GM23338 (cell line): ENCODE results near the gene APOL6. TPM values are rescaled to one million over a fixed set of nuclear protein-coding genes. Genes with fewer than 3 reads are reported as not detected.

Experiments used
- ATAC-seq: fragments of 200-7000 bp; cut with Tn5 transposase; 3 replicates; pipeline ENCODE4 v1.9.1; 2020
- DNase-seq: peaks from one replicate; pipeline ENCODE4 v3.0.0-alpha.2; 2015; ENCODE audit warnings: low spot score
- H2AFZ ChIP-seq: fragments of 200-600 bp; sonication (generic); 2 replicates; pipeline ENCODE4 v1.8.0; 2016; ENCODE audit warnings: antibody characterized with exemption, mild to moderate bottlenecking, moderate library complexity
- H3F3A ChIP-seq: fragments of 200-600 bp; sonication (generic); replicated peaks from 2 replicates; pipeline ENCODE4 v1.8.0; 2017; ENCODE audit warnings: antibody characterized with exemption, mixed run types, low read depth
- H3K27ac ChIP-seq: fragments of 200-600 bp; sonication (generic); 2 replicates; pipeline ENCODE4 v1.6.1; 2016; ENCODE audit warnings: low read depth
- H3K27me3 ChIP-seq: fragments of 200-600 bp; sonication (generic); 2 replicates; pipeline ENCODE4 v1.8.0; 2016; ENCODE audit warnings: mild to moderate bottlenecking, mixed run types, moderate library complexity; ENCODE audit not compliant: insufficient read depth
- H3K36me3 ChIP-seq: fragments of 200-600 bp; sonication (generic); 2 replicates; pipeline ENCODE4 v1.8.0; 2016; ENCODE audit warnings: mild to moderate bottlenecking; ENCODE audit not compliant: insufficient read depth
- H3K4me1 ChIP-seq: fragments of 200-600 bp; sonication (generic); 2 replicates; pipeline ENCODE4 v1.8.0; 2016; ENCODE audit warnings: mild to moderate bottlenecking, moderate library complexity; ENCODE audit not compliant: insufficient read depth
- H3K4me2 ChIP-seq: fragments of 200-600 bp; sonication (generic); 2 replicates; pipeline ENCODE4 v1.7.1; 2017; ENCODE audit warnings: mixed run types
- H3K4me3 ChIP-seq: fragments of 200-600 bp; sonication (generic); 2 replicates; pipeline ENCODE4 v1.6.1; 2016; ENCODE audit warnings: mixed run types
- H3K79me2 ChIP-seq: fragments of 200-600 bp; sonication (generic); replicated peaks from 2 replicates; pipeline ENCODE4 v1.8.0; 2017; ENCODE audit warnings: mild to moderate bottlenecking; ENCODE audit not compliant: insufficient read depth
- H3K9me2 ChIP-seq: fragments of 200-600 bp; sonication (generic); 2 replicates; pipeline ENCODE4 v1.8.0; 2017; ENCODE audit not compliant: insufficient read depth
- H4K20me1 ChIP-seq: fragments of 200-600 bp; sonication (generic); replicated peaks from 2 replicates; pipeline ENCODE4 v1.8.0; 2017; ENCODE audit warnings: mild to moderate bottlenecking; ENCODE audit not compliant: insufficient read depth
- H3K27ac Mint-ChIP-seq: 2 replicates; pipeline ENCODE4 v1.8.0; 2020; ENCODE audit warnings: inconsistent platforms, mild to moderate bottlenecking, moderate library complexity, mixed read lengths
- H3K27me3 Mint-ChIP-seq: 3 replicates; pipeline ENCODE4 v1.8.0; 2022; ENCODE audit warnings: low read depth, mild to moderate bottlenecking, moderate library complexity, mixed read lengths, inconsistent platforms; ENCODE audit not compliant: insufficient read depth, poor library complexity
- H3K36me3 Mint-ChIP-seq: 3 replicates; pipeline ENCODE4 v1.8.0; 2021; ENCODE audit warnings: low read depth, mild to moderate bottlenecking, inconsistent platforms, moderate library complexity, mixed read lengths
- H3K4me1 Mint-ChIP-seq: 3 replicates; pipeline ENCODE4 v1.8.0; 2020; ENCODE audit warnings: mild to moderate bottlenecking, inconsistent platforms, mixed read lengths
- H3K4me3 Mint-ChIP-seq: 3 replicates; pipeline ENCODE4 v1.8.0; 2021; ENCODE audit warnings: moderate library complexity, mild to moderate bottlenecking, inconsistent platforms, mixed read lengths
- H3K9me3 Mint-ChIP-seq: 3 replicates; pipeline ENCODE4 v1.8.0; 2020; ENCODE audit warnings: moderate library complexity, mild to moderate bottlenecking, inconsistent platforms, mixed read lengths
- CREB1 ChIP-seq: fragments of 250-450 bp; sonication (Bioruptor Pico); IDR thresholded peaks from 2 replicates; pipeline ENCODE4 v1.5.0; 2020; ENCODE audit warnings: low read depth, mild to moderate bottlenecking, moderate library complexity
- ETS1 ChIP-seq: IDR thresholded peaks from 2 replicates; pipeline ENCODE4 v1.6.1; 2016; ENCODE audit warnings: antibody characterized with exemption
- NANOG ChIP-seq: IDR thresholded peaks from 2 replicates; pipeline ENCODE4 v1.6.1; 2016; ENCODE audit warnings: antibody characterized with exemption, borderline replicate concordance
- POLR2AphosphoS5 ChIP-seq: IDR thresholded peaks from 2 replicates; pipeline ENCODE4 v1.6.1; 2016; ENCODE audit warnings: antibody characterized with exemption, low read depth
- REST ChIP-seq: IDR thresholded peaks from one replicate; pipeline ENCODE4 v1.6.1; 2018; ENCODE audit warnings: antibody characterized with exemption; ENCODE audit not compliant: unreplicated experiment
- STAT1 ChIP-seq: IDR thresholded peaks from one replicate; pipeline ENCODE4 v1.6.1; 2016; ENCODE audit warnings: antibody characterized with exemption; ENCODE audit not compliant: unreplicated experiment
- ZNF114 ChIP-seq: fragments of 250-450 bp; sonication (Bioruptor Pico); IDR thresholded peaks from 2 replicates; pipeline ENCODE4 v1.5.0; 2020; ENCODE audit warnings: mild to moderate bottlenecking, moderate library complexity
- ZNF331 ChIP-seq: fragments of 250-450 bp; sonication (Bioruptor Pico); IDR thresholded peaks from 2 replicates; pipeline ENCODE4 v1.5.0; 2020; ENCODE audit warnings: low read depth, mild to moderate bottlenecking, moderate library complexity
- ZNF462 ChIP-seq: fragments of 250-450 bp; sonication (Bioruptor Pico); IDR thresholded peaks from 2 replicates; pipeline ENCODE4 v1.5.0; 2020; ENCODE audit warnings: mild to moderate bottlenecking, moderate library complexity
- polyA plus RNA-seq: library from polyadenylated mRNA; unstranded; fragments of >200 nt; fragmentation: Nextera tagmentation; extraction: Ambion mirVana; gene quantifications from 2 replicates; pipeline ENCODE4 v1.2.1, GENCODE V29; 2016
- total RNA-seq: library from RNA; depleted of rRNA; stranded (reverse); fragments of >200 nt; shearing (Covaris generic); gene quantifications from 2 replicates; pipeline ENCODE4 v1.2.3, GENCODE V29; 2014
- TF ChIP-seq, protein P1 (sequence below), 2 experiments: fragments of 200-600 bp in 1 of 2; sonication (generic) in 1 of 2; conservative IDR thresholded peaks; 2 replicates each; pipeline versions ENCODE4 v1.5.1 to v1.6.1; 2016 to 2017; ENCODE audit warnings: antibody characterized with exemption in 2 of 2, low read depth in 2 of 2, mild to moderate bottlenecking in 2 of 2, moderate library complexity in 1 of 2

The APOL6 gene
- total and polyA plus RNA-seq, 2 experiments from 2014 or later = 0.10 to 0.14 TPM

DNA sequence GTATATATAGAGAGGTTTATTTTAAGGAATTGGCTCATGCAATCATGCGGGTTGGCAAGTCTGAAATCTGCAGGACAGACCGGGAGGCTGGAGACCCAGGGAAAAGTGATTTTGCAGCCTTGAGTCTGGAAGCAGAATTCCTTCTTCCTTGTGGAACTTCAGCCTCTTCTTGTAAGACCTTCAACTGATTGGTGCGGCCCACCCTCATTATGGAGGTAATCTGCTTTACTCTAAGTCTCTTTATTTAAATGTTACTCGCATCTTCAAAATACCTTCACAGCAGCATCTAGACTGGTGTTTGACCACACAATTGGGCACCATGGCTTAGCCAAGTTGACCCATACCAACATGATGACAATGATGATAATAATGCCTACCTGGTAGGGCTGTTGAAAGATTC is 48.9 kb upstream of the APOL6 start (continued):
- TF ChIP-seq, protein P1, sequence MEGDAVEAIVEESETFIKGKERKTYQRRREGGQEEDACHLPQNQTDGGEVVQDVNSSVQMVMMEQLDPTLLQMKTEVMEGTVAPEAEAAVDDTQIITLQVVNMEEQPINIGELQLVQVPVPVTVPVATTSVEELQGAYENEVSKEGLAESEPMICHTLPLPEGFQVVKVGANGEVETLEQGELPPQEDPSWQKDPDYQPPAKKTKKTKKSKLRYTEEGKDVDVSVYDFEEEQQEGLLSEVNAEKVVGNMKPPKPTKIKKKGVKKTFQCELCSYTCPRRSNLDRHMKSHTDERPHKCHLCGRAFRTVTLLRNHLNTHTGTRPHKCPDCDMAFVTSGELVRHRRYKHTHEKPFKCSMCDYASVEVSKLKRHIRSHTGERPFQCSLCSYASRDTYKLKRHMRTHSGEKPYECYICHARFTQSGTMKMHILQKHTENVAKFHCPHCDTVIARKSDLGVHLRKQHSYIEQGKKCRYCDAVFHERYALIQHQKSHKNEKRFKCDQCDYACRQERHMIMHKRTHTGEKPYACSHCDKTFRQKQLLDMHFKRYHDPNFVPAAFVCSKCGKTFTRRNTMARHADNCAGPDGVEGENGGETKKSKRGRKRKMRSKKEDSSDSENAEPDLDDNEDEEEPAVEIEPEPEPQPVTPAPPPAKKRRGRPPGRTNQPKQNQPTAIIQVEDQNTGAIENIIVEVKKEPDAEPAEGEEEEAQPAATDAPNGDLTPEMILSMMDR (conservative IDR thresholded peaks at IDR 0.05; ENCODE audit: low read depth in 2 of 2) = no peak
- no peak for TF ChIP-seq POLR2AphosphoS5
- TF ChIP-seq ZNF331 (CRISPR knock-in tag) = no peak
- no peak for TF ChIP-seq ETS1
- TF ChIP-seq ZNF462 (CRISPR knock-in tag) = no peak

- Histone ChIP-seq H2AFZ (no peak overlapping the region), H3K27ac (no peak overlapping the region), H3K4me1 (no peaks in the 10 kb centered on the region), H3K79me2 (no peaks in the 10 kb centered on the region), H3K4me3 (no peak overlapping the region), H3K9me2 (no peaks in the 10 kb centered on the region), H3K36me3 (no peaks in the 10 kb centered on the region), H3F3A (peaks cover 9% of the 10 kb centered on the region; the same call in 1 of the 2 replicates), H4K20me1 (no peaks in the 10 kb centered on the region), H3K27me3 (no peaks in the 10 kb centered on the region), H3K4me2 (no peak overlapping the region)
- no peak for TF ChIP-seq REST
- no peak for TF ChIP-seq CREB1 (CRISPR knock-in tag)
- TF ChIP-seq STAT1 = no peak
- no peak for TF ChIP-seq ZNF114 (CRISPR knock-in tag)
- no peak for TF ChIP-seq NANOG
- H3K4me1 Mint-ChIP-seq = 0 out of 3 replicates have a peak, but pooled peaks cover 2% of the 10 kb centered on the region
- no peak for DNase-seq
- H3K4me3 Mint-ChIP-seq = no peak overlapping the region
- no peaks in the 10 kb centered on the region for H3K36me3 Mint-ChIP-seq
- ATAC-seq = no peak
- peaks cover 14% of the 10 kb centered on the region for H3K27me3 Mint-ChIP-seq
- H3K9me3 Mint-ChIP-seq = no peaks in the 10 kb centered on the region; the same call in 2 of the 3 replicates
- no peak overlapping the region for H3K27ac Mint-ChIP-seq
Observed at GRCh38 chr22:35600476-35600875, 47.8 kb upstream of the APOL6 start.
